Activated T-cell treated with anti-CD3 and anti-CD28 coated beads, Interleukin-2, amount 50 U/mL, for 48 hours (primary cell): Measurements from ENCODE around the gene GGCX.
A peak's percentile ranks its signal among the peaks of the same experiment; 100 is the strongest.
"Not testable (repeated sequence)": the region's sequence is repeated elsewhere in the genome, so short reads cannot be mapped to it uniquely, and the experiment has no call there.

Experiments used
- DNase-seq, 2 experiments: peaks; one replicate each; pipeline ENCODE4 v3.0.0-alpha.2; 2020

GGCX gene

GRCh38 chr2:85593023-85593422, 31.7 kb upstream of the GGCX start:
- DNase-seq = no peak

- not testable (repeated sequence) for DNase-seq
Observed at GRCh38 chr2:85592299-85592698, 31.0 kb upstream of the GGCX start.

GRCh38 chr2:85591563-85591962, 30.3 kb upstream of the GGCX start:
- DNase-seq = no peak

GRCh38 chr2:85590950-85591349, 29.7 kb upstream of the GGCX start:
- DNase-seq = no peak

- DNase-seq = no peak
Observed at GRCh38 chr2:85589982-85590791, 28.9 kb upstream of the GGCX start.

GRCh38 chr2:85589181-85589580, 27.9 kb upstream of the GGCX start:
- no peak for DNase-seq

- no peak for DNase-seq
Observed at GRCh38 chr2:85588645-85589044, 27.4 kb upstream of the GGCX start.

- no peak for DNase-seq
Observed at GRCh38 chr2:85588236-85588635, 26.9 kb upstream of the GGCX start.

GRCh38 chr2:85585781-85586105, 24.4 kb upstream of the GGCX start:
- DNase-seq = no peak

GRCh38 chr2:85584857-85585780, 23.8 kb upstream of the GGCX start:
- DNase-seq = peak; percentile 56 to 60

- peak; percentile 53 to 56 for DNase-seq
Observed at GRCh38 chr2:85584354-85584856, 23.1 kb upstream of the GGCX start, which contains the start of gene VAMP5. Gene VAMP5, plus strand, starts transcription at chr2:85584431. Its CDS starts 60 bp downstream, at chr2:85584491.

- peak in 1 of 2 experiments; percentile 65 for DNase-seq
Observed at GRCh38 chr2:85583667-85584353, 22.5 kb upstream of the GGCX start.

- no peak for DNase-seq
Observed at GRCh38 chr2:85582492-85582891, 21.2 kb upstream of the GGCX start.

- DNase-seq = no peak
Observed at GRCh38 chr2:85580206-85580605, 18.9 kb upstream of the GGCX start.

GRCh38 chr2:85579266-85579935, 18.1 kb upstream of the GGCX start:
- no peak for DNase-seq

GRCh38 chr2:85578243-85579180, 17.2 kb upstream of the GGCX start:
- DNase-seq = peak; percentile 40 to 48

GRCh38 chr2:85577386-85578242, 16.3 kb upstream of the GGCX start, which contains the start of gene VAMP8:
Gene VAMP8, plus strand, starts transcription at chr2:85577586. Its CDS starts 61 bp downstream, at chr2:85577647.
- DNase-seq = peak; percentile 73 to 79

GRCh38 chr2:85577063-85577385, 15.7 kb upstream of the GGCX start:
- no peak for DNase-seq

- DNase-seq = no peak
Observed at GRCh38 chr2:85575739-85576138, 14.4 kb upstream of the GGCX start.

GRCh38 chr2:85566265-85566664, 5.0 kb upstream of the GGCX start:
- DNase-seq = no peak
